Effector memory CD4-positive, alpha-beta T cell (primary cell): ENCODE measurements around the gene TMCO4.
"Not testable (repeated sequence)": the region's sequence is repeated elsewhere in the genome, so short reads cannot be mapped to it uniquely, and the experiment has no call there.

Experiments
- DNase-seq, 3 donors: peaks; one replicate each; pipeline ENCODE4 v3.0.0-alpha.2; 2020
- H3K27ac ChIP-seq: 2 replicates; pipeline ENCODE4 v1.7.0; 2013; ENCODE audit warnings: mild to moderate bottlenecking, low read length, moderate library complexity; ENCODE audit not compliant: insufficient read depth, poor library complexity, severe bottlenecking
- H3K27me3 ChIP-seq: replicated peaks from 2 replicates; pipeline ENCODE4 v1.7.0; 2013; ENCODE audit warnings: mild to moderate bottlenecking, low read length; ENCODE audit not compliant: insufficient read depth, control insufficient read depth, poor library complexity, severe bottlenecking
- H3K36me3 ChIP-seq: 2 replicates; pipeline ENCODE4 v1.7.0; 2013; ENCODE audit warnings: mild to moderate bottlenecking, low read length, moderate library complexity; ENCODE audit not compliant: control insufficient read depth, insufficient read depth
- H3K4me1 ChIP-seq: 2 replicates; pipeline ENCODE4 v1.7.0; 2013; ENCODE audit warnings: low read length, mild to moderate bottlenecking; ENCODE audit not compliant: control insufficient read depth, insufficient read depth, poor library complexity, severe bottlenecking
- H3K4me3 ChIP-seq: 2 replicates; pipeline ENCODE4 v1.7.0; 2013; ENCODE audit warnings: low read length, low read depth, mild to moderate bottlenecking; ENCODE audit not compliant: insufficient read depth, poor library complexity, severe bottlenecking
- H3K9me3 ChIP-seq: 2 replicates; pipeline ENCODE4 v1.7.0; 2013; ENCODE audit warnings: mild to moderate bottlenecking, low read length, moderate library complexity; ENCODE audit not compliant: control insufficient read depth

Gene TMCO4

GRCh38 chr1:19798486-19799229 lies 1.1 kb downstream of the TMCO4 start:
- peaks cover 8% of the 10 kb centered on the region for H3K4me1 ChIP-seq
- peak overlapping the region; percentile 71 for H3K27ac ChIP-seq
- peak overlapping the region; percentile 91 for H3K4me3 ChIP-seq

GRCh38 chr1:19797827-19798226 lies 1.9 kb downstream of the TMCO4 start:
- H3K4me3 ChIP-seq: no peak overlapping the region
- H3K36me3 ChIP-seq: no peaks in the 10 kb centered on the region
- no peaks in the 10 kb centered on the region for H3K27me3 ChIP-seq
- H3K27ac ChIP-seq: no peak overlapping the region
- no peak for DNase-seq
- H3K4me1 ChIP-seq: peaks cover 10% of the 10 kb centered on the region
- H3K9me3 ChIP-seq: no peaks in the 10 kb centered on the region

More at GRCh38 chr1:19798486-19799229, 1.1 kb downstream of the TMCO4 start:
- H3K27me3 ChIP-seq: no peaks in the 10 kb centered on the region
- no peaks in the 10 kb centered on the region for H3K9me3 ChIP-seq
- H3K36me3 ChIP-seq: no peaks in the 10 kb centered on the region
- no peak for DNase-seq

GRCh38 chr1:19794583-19794982 lies 5.1 kb downstream of the TMCO4 start:
- Histone ChIP-seq H3K9me3 (no peaks in the 10 kb centered on the region), H3K27ac (no peak overlapping the region), H3K36me3 (no peaks in the 10 kb centered on the region), H3K4me1 (peaks cover 10% of the 10 kb centered on the region), H3K27me3 (no peaks in the 10 kb centered on the region), H3K4me3 (no peak overlapping the region)
- no peak for DNase-seq

GRCh38 chr1:19793360-19794046 lies 6.2 kb downstream of the TMCO4 start:
- H3K27ac ChIP-seq: no peak overlapping the region
- peaks cover 3% of the 10 kb centered on the region for H3K4me1 ChIP-seq
- no peaks in the 10 kb centered on the region for H3K36me3 ChIP-seq

GRCh38 chr1:19792237-19793002 lies 7.3 kb downstream of the TMCO4 start:
- no peak overlapping the region for H3K27ac ChIP-seq
- H3K27me3 ChIP-seq: no peaks in the 10 kb centered on the region
- no peak for DNase-seq
- H3K4me3 ChIP-seq: no peak overlapping the region
- H3K4me1 ChIP-seq: peaks cover 3% of the 10 kb centered on the region
- peaks cover under 1% of the 10 kb centered on the region for H3K36me3 ChIP-seq
- no peaks in the 10 kb centered on the region for H3K9me3 ChIP-seq

More at GRCh38 chr1:19793360-19794046, 6.2 kb downstream of the TMCO4 start:
- H3K27me3 ChIP-seq: no peaks in the 10 kb centered on the region
- H3K9me3 ChIP-seq: no peaks in the 10 kb centered on the region
- no peak overlapping the region for H3K4me3 ChIP-seq
- DNase-seq: no peak

GRCh38 chr1:19790061-19790975 lies 9.4 kb downstream of the TMCO4 start:
- not testable (repeated sequence) for H3K27ac ChIP-seq, H3K9me3 ChIP-seq, DNase-seq, H3K27me3 ChIP-seq, H3K4me1 ChIP-seq, H3K4me3 ChIP-seq
- peaks cover 18% of the 10 kb centered on the region for H3K36me3 ChIP-seq

GRCh38 chr1:19786988-19787423 lies 12.7 kb downstream of the TMCO4 start:
- H3K9me3 ChIP-seq: no peaks in the 10 kb centered on the region
- H3K27me3 ChIP-seq: no peaks in the 10 kb centered on the region
- H3K27ac ChIP-seq: no peak overlapping the region
- H3K4me3 ChIP-seq: no peak overlapping the region
- peaks cover 28% of the 10 kb centered on the region for H3K36me3 ChIP-seq
- no peak for DNase-seq
- no peaks in the 10 kb centered on the region for H3K4me1 ChIP-seq

- Histone ChIP-seq H3K27me3 (no peaks in the 10 kb centered on the region), H3K27ac (no peak overlapping the region), H3K4me3 (no peak overlapping the region), H3K9me3 (no peaks in the 10 kb centered on the region), H3K4me1 (no peaks in the 10 kb centered on the region), H3K36me3 (peaks cover 29% of the 10 kb centered on the region)
- no peak for DNase-seq
These were observed 14.1 kb downstream of the TMCO4 start for GRCh38 chr1:19785660-19786059.

GRCh38 chr1:19780267-19780877 lies 19.3 kb downstream of the TMCO4 start:
- Histone ChIP-seq H3K27ac (no peak overlapping the region), H3K36me3 (peaks cover 41% of the 10 kb centered on the region), H3K27me3 (no peaks in the 10 kb centered on the region), H3K4me3 (no peak overlapping the region), H3K9me3 (no peaks in the 10 kb centered on the region), H3K4me1 (no peaks in the 10 kb centered on the region)
- DNase-seq: no peak
